C4-2B (cell line): Measurements from ENCODE around the gene TEDC2.

ENCODE experiments used
- ZFX ChIP-seq: fragments of 450-650 bp; IDR thresholded peaks from 2 replicates; pipeline ENCODE4 v1.6.1; 2017
- TF ChIP-seq, protein P1 (sequence below): fragments of 450-650 bp; conservative IDR thresholded peaks from 2 replicates; pipeline ENCODE4 v1.5.1; 2017; ENCODE audit warnings: mild to moderate bottlenecking

DNA sequence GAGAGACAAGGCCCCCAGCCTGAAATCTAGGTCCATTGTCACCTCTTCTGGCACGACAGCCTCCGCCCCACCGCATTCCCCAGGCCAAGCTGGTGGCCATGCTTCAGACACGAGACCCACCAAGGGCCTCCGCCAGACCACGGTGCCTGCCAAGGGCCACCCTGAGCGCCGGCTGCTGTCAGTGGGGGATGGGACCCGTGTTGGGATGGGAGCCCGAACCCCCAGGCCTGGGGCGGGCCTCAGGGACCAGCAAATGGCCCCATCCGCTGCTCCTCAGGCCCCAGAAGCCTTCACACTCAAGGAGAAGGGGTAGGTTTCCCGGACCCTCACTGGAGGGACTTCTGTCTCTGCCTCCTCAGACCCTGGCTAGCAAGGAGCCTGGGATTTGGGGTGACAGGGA is 1.0 kb downstream of the TEDC2 start:
- TF ChIP-seq, protein P1, sequence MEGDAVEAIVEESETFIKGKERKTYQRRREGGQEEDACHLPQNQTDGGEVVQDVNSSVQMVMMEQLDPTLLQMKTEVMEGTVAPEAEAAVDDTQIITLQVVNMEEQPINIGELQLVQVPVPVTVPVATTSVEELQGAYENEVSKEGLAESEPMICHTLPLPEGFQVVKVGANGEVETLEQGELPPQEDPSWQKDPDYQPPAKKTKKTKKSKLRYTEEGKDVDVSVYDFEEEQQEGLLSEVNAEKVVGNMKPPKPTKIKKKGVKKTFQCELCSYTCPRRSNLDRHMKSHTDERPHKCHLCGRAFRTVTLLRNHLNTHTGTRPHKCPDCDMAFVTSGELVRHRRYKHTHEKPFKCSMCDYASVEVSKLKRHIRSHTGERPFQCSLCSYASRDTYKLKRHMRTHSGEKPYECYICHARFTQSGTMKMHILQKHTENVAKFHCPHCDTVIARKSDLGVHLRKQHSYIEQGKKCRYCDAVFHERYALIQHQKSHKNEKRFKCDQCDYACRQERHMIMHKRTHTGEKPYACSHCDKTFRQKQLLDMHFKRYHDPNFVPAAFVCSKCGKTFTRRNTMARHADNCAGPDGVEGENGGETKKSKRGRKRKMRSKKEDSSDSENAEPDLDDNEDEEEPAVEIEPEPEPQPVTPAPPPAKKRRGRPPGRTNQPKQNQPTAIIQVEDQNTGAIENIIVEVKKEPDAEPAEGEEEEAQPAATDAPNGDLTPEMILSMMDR, result no peak
- TF ChIP-seq ZFX, result no peak
